HG03378 (cell line): ENCODE data around the gene ACAP2.
"Not testable (repeated sequence)": the region's sequence is repeated elsewhere in the genome, so short reads cannot be mapped to it uniquely, and the experiment has no call there.

Experiments
- ATAC-seq: cut with Tn5 transposase; IDR thresholded peaks from one replicate; pipeline ENCODE4 v1.9.1; 2021; ENCODE audit warnings: mild to moderate bottlenecking, moderate library complexity; ENCODE audit not compliant: unreplicated experiment

Gene ACAP2

GRCh38 chr3:195249057-195249770 lies 193.6 kb downstream of the ACAP2 start:
- no peak for ATAC-seq

- ATAC-seq: no peak
Observed at GRCh38 chr3:195248281-195248680, 194.5 kb downstream of the ACAP2 start.

- no peak for ATAC-seq
Observed at GRCh38 chr3:195247863-195248189, 195.0 kb downstream of the ACAP2 start.

- ATAC-seq: no peak
Observed at GRCh38 chr3:195247086-195247862, 195.5 kb downstream of the ACAP2 start.

DNA sequence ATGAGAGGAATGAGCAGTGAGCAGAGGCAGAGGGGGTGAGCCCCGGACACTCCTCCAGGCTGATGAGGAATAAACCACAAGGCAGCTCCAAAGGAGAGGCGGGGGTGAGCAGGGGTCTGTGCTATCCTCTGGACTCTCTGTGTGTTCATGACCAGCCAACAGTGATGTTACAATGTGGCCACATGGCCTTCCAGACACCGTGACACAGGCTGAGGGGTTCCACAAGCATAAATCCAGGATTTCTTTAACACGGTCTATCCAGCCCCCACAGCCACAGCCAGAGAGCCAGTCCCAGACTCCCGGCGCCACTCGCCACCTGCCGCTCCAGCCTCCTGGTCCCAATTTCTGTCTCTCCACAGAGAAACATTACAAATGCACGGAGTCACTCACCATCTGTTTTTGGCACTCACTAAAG lies 196.2 kb downstream of the ACAP2 start:
- ATAC-seq: no peak

GRCh38 chr3:195245531-195245951 lies 197.3 kb downstream of the ACAP2 start:
- ATAC-seq: no peak

DNA sequence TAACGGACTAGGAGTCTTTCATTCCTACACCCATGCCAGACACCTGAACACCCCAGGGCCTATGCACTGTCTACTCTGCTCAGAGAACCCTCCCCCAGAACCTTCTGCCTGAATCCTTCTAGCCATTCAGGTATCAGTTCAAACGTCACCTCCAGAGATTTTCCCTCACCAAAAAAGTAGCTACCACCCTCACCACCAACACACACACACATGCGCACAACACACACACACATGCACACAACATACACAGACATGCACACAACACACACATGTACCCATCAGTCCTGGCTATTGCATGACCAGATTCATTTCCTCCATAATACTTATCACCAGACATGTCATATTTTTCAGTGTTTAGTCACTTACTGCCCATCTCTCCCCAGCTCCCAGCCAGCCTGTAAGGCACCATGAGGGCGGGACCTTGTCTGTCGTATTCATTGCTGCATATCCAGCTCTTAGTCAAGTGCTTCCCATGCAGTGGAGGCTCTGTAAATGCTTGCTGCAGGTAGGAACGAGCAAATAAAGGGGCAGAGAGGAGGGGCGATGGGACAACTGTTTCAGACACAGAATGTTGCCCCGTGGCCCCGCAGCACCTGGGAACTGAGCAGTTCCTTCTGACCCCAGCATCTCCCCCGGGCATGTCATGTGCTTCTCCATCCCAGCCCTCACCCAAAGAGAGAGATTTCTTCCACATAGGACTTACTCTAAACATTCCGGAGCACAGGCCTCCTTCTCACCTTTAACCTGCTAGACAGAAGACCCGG lies 201.0 kb downstream of the ACAP2 start:
- ATAC-seq: no peak

- no peak for ATAC-seq
Observed at GRCh38 chr3:195240939-195241338, 201.9 kb downstream of the ACAP2 start.

- ATAC-seq: no peak
Observed at GRCh38 chr3:195240171-195240701, 202.6 kb downstream of the ACAP2 start.

GRCh38 chr3:195239121-195239520 lies 203.7 kb downstream of the ACAP2 start:
- ATAC-seq: no peak

DNA sequence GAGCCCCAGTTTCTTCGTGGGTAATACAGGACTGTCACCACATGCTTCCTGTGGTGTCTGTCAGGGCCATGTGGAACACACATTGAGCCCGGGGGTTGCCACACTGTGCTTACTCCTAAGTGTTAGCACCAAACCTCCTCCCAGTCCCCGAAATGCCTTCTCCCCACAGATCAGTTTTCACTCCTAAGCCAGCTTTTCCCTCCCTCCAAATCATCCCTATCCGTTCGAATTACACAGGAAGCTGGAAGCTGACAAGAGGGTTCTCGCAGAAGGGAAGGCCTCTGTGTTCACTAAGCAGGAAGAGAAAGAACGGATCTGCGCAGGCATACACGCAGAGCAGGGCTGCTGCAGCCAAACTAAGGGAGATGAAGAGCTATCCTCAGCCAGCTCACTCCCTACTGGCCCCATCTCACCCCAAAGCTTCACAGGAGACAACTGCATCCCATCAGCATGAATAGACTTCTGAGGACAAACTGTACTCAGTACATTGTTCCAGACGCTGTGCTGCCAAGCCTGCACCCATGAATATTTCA lies 204.2 kb downstream of the ACAP2 start:
- no peak for ATAC-seq

DNA sequence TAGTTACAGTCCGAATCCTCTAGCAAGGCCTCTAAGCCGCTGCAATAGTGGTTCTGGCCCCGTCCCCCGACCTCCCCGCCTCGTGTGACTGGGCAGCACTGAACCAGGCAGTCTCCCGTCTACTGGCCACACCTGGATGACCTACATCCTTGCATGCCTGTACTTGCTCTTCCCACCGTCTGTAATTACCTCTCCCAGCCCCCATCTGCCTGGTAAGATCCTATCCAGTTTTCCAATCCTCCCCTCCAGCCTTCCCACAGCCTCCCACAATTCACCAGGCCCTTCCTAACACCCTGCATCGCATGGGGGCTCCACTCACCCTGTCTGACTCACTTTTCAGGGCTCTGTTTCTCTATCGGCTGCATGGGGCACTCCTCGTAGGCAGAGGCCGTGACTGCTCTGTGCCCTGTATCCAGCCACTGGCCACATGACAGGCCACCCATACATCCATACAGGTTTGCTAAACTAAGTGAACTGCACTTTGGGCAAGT lies 204.7 kb downstream of the ACAP2 start:
- ATAC-seq: no peak

DNA sequence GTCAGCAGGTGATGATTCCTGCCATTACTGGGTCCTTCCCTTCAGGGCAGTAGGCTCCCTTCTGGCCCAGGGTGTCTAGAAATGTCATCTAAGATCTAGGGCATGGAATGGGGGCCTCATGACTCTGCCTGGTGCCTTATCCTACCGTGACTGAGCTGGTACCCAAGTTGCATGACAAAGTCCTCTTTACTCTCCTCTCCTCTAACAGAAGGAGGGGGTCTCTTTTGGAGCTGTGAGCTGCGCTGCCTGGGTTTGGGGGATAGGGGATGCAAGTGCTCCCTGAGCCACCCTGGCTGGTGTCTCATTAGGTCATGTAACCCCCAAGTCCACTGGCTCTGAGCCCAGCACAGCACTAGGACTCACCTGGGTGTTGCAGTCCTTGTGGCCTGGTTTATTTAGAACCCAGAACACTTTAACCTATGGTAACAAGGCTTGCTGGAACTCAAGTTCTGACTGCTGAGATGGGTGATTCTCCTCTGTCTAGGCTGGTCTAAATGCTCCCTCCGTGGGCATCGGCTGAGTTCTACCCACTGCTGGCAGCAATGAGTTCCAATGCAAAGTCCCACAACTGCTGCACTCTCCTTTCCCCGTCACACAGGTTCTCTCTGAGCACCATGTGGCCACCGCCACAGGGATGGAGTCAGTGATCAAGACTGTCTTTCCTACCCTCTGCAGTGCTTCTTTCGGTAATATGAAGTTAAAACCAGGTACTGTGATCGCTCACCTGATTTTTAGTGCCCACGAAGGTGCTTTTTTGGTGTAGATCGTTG lies 205.8 kb downstream of the ACAP2 start:
- ATAC-seq: no peak

- no peak for ATAC-seq
Observed at GRCh38 chr3:195236076-195236798, 206.6 kb downstream of the ACAP2 start.

DNA sequence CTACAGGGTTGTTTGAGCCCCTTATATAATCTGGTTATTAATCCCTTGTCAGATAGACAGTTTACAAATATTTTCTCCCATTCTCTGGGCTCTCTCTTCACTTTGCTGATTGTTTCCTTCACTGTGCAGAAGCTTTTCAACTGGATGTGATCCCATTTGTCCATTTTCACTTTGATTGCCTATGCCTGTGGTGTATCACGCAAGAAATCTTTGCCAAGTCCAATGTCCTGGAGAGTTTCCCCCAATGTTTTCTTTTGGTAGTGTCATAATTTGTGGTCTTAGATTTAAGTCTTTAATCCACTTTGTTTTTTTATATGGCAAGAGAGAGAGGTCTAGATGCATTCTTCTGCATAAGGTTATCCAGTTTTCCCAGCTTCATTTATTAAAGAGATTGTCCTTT lies 212.6 kb downstream of the ACAP2 start:
- no peak for ATAC-seq

DNA sequence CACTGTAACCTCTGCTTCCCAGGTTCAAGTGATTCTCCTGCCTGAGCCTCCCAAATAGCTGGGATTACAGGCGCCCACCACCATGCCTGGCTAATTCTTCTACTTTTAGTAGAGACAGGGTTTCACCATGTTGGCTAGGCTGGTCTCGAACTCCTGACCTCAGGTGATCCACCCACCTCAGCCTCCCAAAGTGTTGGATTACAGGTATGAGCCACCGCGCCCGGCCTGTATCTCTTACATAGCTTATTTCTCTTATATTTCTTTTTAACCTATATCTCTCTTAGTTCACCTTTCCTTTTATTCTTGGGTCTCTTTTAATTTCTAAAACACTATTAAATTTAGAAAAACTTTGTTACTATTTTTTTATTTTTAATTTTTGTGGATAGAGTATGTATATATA lies 213.9 kb downstream of the ACAP2 start:
- not testable (repeated sequence) for ATAC-seq

- no peak for ATAC-seq
Observed at GRCh38 chr3:195227871-195228270, 214.9 kb downstream of the ACAP2 start.

GRCh38 chr3:195226900-195227447 lies 215.8 kb downstream of the ACAP2 start:
- ATAC-seq: no peak

DNA sequence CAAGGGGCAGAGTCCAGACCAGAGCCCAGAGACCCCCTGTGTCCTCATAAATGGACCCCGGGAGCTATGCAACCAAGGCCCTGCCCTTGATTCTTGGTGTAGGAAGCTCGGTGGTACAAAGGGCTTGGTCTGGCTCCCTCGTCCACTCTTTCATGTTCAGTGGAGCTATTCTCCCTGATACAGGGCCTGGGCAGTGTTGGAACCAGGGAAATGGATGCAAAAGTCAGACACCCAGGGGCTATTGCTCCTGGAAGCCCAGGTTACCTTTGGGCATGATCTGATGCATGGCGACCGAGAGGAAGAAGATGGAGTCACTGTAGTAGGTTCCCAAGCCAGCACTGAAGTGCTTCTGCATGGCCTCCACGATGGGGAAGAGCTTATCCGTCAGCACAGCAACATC lies 216.4 kb downstream of the ACAP2 start:
- no peak for ATAC-seq
